HG03064 (cell line): ENCODE data around the gene ATP8A1.
"Not testable (repeated sequence)": the region's sequence is repeated elsewhere in the genome, so short reads cannot be mapped to it uniquely, and the experiment has no call there.

Experiments
- ATAC-seq: cut with Tn5 transposase; IDR thresholded peaks from one replicate; pipeline ENCODE4 v1.9.1; 2021; ENCODE audit warnings: low read depth; ENCODE audit not compliant: unreplicated experiment

ATP8A1 gene

DNA sequence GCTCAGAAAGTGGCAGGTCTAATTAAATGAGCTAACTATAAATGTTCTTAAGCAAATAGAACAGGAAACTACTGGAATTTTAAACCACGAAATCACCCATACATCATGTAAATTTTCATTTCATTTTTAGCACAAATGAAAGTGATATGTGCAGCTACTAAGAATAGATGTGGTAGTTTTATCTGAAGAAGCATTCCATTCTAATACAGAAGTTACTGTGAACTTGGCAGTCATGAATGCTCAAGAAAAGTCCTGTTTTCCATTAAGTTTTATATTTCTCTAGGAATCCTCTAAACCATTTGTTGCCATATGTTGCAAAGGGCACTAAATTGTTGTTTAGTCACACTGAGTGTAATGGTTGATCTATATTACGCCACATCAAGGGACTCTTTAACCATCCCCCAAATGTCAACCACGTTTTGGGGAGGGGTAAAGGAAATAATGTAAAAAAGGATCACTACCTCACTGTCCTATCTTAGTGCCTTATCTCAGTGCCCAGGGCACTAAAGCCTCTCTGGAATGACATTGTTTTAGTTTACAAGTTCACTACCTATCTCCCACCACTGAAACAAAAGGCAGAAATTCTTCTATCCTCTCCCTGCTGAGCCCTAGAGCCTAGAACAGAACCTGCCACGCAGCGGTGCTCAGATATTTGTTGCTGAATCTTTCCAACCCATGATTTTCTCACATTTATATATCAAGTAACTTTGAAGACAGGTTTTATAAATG, 141.6 kb downstream of the ATP8A1 start:
- no peak for ATAC-seq

DNA sequence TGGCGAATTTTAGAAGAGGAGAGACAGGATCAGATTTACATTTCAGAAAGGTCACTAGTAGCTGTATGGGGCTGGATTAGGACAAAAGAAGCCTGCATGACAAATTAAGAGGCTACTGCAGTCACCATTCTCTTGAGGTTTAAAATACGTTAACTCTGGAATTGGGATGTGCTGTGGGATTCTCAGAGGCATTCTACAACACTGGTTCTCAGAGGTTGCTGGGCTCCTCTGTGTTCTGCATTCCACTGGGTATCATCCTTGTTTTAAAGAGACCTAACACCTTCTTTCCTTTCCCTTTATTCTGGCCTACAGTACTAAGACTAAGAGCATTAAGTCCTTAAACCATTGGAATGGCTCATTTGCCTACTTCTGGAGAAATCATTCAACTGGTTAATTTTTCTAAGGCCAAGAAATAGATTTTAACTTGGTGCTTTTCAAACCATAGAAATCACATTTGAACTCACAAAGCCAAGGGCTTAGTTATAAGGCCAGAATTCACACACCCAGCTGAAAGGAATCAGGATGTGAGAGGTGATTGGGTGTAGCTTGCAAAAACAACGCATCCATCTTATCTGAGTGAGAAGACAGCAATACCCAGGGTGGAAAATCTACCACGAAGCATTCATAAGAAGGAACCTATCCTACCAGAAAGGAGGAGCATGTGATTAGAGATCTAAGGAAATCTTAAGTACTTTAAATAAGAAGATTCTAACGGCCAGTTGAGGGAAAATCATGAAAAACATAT, 143.0 kb downstream of the ATP8A1 start:
- ATAC-seq = no peak

DNA sequence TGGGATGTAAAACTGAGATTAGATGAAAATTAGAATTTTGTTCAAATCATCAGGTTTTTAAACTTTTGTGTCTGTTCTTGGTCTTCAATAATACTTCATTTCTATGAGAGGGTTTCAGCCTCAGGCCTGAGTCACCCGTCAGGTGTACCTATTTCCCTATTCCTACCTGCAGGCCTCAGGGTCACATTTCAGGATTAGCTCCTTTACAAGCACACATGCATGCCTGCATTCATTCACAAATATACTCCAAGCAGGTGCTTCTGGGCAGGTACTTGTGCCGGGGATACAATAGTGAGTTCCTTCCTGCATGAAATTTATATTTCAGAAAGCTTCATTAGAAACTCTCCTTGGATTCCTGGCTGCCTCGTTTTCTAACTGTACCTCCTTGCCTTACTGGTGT, 144.7 kb downstream of the ATP8A1 start:
- ATAC-seq = no peak

DNA sequence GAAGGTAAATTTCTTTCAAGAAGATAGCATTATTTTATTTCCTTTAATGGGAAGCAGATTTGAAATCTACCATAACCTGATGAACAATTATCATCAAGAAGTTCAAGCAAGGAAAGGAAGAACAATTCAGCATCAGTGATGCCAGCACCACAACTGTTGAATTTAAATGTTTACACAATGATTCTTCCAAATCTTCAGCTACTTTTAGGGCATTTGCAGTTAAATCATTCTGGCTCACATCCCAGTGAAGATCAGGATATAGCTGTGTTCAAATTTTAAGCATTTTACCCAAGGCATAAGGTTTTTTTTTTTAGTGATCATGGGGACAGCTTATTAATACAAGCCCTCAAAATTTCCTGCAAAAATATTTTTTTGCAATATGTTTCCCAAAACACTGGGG, 146.7 kb downstream of the ATP8A1 start:
- ATAC-seq = no peak

DNA sequence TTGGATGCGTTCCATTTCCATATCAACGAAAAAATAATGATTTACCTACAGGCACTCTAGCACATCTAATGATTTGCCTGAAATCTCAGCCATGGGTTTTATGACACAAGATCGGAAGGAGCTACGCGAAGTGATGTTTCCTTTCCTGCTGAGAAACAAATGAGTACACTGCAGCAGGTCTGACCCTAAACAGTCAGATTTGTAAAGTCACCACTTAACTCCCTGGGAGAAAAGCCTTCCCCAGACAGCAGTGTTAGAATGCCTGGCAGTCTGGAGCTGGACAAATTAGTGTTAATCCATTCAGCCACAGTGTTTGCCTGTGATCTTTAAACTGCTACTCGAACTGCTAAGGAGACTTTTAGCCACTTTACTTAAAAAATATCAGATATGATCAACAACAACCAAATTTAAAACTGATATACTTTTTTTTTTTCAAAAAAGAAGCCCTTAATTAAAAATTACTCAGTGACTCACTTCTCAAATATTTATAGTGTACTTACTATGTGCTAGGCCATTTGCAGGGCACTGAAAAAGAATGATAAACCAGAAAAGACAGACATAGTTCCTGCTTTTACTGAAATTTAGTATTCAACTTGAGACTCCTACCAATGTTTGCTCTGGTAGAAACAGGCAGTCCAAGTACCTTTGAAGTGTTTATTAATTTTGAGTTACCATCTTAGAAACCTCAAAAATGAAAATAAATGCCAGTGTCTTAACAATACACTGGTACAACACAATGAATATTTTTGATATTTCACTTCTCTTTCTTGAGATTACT, 155.1 kb downstream of the ATP8A1 start:
- no peak for ATAC-seq

DNA sequence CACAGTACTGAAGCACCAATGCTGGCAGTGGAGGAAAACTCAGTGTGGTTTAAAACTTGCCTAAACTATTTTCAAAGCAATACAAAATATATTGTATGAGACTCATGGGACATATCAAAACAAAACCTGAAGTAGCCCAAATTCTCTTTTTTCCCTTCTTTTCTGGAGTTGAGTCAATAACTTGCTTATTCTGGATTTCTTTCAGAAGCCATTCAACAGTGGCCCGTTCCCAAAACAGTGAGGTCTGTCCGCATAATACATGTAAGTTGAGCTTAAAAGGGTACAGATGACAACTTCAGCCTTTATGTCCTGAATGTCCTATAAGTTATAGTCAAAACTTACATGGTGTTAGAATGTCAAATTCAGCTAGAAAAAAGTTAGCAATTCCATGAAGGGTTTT, 158.9 kb downstream of the ATP8A1 start:
- no peak for ATAC-seq

DNA sequence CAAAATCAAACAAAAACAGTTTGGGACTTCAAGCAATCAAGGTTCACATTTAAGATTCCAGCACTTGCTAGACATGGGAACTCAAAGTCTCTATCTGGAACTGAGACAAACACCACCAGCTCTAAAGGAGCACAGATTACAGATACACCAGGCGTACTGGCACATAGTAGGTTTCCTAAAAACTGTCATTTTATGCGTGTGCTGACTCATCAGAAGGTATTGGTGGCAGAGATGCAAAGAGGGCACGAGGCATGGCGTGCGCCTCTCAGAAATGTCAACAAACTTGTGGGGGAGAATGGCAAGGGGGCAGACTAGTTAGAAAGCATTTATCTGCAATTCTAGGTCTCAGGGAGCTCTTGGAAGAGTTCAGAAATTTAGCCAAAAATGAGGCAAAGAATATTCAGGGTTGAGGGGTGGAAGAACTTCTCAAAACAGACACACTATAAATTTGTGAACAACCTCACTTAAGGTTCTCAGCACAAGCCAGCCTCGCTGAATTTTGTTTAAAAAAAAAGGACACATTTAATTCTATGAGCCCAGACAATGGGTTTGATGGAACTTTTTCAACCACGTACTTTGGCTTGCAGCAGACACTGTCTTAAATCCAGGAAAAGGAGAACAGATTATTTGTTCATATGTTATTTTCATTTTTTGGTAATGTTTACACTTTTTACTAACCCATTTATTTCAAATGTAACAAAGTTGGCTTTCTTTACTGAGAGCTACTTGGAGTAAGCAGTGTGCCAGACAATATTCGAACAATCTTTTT, 159.6 kb downstream of the ATP8A1 start:
- no peak for ATAC-seq

DNA sequence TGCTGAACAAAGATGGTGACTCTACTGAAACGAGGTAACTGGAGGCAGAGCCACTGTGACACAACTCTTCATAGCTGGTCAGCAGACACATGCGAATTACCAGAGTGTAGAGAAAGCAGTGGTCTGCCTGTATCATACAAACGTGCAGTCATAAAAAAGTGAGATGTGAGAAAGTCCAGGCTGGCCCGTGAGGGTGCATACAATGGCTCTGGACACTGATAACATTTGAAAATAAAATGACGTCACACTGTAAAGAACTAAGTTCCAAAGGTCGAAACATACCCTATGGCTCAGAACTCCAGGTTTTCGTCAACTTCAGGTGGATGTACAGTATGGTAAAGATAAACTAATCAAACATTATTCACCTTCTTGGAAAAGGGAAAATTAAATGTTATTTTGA, 163.9 kb downstream of the ATP8A1 start:
- no peak for ATAC-seq

DNA sequence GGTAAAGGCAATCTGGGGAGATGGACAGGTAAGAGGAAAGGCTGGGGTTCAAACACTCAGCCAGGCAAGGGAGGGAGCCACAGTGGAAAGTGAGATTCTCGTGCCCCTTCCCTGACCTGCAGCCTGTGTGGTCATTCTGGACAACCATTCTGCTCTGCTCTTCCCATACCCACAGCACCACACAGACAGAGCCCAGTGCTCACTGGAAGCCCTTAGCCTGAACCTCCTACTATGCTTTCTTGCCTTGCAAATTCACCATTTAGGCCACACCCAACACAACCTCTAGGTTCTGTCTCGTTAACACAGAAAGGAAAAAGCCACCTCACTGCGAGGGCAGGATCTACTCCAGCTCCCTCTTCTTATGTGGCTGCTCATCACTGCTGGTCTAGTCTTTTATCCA, 166.9 kb downstream of the ATP8A1 start:
- no peak for ATAC-seq

DNA sequence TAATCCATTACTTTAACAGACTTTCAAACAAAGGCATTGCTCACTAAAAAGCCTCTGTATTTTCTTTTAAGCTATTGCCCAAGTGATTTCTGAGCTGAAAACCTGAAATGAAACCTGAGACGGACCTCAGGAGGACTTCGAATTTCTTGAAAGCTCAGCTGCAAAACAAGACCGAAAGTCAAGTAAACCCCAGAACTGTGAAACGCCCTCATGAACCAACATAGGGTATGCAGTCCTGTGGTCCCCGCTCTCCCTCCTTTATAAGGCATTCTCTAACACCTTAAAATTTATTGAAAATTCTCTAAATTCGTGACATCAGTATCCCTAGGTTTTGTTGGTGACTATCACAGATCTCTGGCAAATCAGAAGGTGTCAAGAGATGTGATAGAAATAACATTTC, 167.8 kb downstream of the ATP8A1 start:
- ATAC-seq = peak; percentile 79

DNA sequence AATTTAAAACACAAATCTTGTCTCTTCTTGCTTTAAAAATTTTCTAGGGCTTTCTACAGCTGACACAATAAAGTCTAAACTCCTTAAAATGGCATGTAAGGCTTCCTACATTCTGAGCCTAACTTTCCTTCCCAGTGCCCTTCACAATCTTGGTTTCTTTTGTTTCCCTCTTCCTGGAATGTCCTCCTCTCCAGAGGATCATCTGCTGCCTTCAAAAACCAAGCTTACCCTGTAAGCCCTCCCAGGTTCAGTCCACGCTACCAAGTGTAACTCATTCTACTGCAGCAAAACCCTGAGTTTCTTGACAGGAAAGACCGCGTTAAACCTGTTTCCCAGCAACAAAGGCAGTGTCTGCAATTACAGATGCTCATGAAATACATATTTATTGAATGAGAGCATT, 168.4 kb downstream of the ATP8A1 start:
- ATAC-seq = no peak

DNA sequence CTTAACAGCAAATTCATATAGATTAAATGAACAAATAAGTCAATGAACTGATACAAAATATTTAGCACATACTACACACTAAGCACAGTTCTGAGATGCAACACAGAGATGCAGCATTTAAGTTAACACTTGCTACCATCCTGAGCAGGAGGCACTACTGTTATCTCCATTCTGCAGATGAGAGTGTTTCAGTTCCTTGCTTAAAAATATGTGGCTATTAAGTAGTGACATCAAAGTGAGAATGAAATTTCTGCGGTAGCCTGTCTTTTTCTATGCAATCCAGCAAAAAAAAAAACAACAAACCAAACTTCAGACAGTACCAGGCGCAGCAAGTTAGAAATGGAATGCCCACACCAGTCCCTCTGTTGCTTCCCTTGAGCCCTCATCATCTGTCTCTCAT, 168.8 kb downstream of the ATP8A1 start:
- peak; percentile 72 for ATAC-seq

DNA sequence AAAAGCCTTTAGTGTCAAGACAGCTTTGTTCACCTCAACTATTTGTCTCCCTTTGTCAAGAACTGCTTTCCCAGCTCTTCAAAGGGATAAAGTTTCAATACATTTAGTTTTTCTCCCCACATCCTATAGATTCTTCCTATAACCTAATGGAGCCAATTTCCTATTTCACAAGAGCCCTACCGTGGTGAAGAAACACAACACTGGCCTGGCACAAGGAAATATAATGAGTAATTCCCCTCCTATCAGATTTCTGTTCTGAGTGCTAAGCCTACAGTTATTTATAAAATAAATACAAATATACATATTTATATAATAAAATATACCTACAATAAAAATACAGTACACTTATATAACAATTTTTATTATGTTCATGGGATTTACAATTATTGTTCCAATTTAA, 169.7 kb downstream of the ATP8A1 start:
- no peak for ATAC-seq

DNA sequence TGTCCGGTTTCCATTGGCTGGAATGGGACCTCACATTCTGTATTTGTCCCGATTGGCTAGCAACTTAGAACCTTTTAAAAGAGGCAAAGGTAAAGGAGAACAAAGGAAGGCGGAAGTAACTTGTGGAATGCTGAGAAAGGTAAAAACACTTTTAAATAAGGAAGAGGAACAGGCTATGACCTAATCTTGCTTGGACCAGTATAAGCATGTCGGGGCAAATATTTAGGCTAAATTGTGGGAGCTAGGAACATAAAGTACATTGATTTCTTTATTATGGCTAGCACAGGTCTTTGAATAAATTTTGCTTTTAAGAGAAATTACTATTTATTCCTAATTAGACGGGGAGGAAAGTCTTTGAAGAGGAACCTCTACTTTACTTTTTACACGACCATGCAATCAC, 170.7 kb downstream of the ATP8A1 start:
- ATAC-seq = not testable (repeated sequence)

DNA sequence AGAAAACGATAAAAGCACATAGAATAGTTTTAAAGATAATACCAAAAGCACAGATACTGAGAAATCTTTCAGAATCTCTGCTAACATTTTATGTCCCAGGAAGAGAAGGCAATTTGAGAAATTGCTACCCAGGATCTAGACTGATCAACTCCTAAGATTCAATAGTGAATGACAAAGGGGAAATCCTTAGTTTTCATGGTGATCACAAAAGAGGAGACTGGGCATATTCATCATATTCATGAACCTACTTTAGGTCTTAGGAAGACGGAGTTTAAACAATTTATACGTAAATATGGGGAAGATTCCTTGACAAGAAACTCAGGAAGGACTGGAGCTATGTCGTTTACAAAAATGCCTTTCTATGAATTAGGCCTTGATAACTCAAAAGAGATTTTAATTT, 172.3 kb downstream of the ATP8A1 start:
- no peak for ATAC-seq

DNA sequence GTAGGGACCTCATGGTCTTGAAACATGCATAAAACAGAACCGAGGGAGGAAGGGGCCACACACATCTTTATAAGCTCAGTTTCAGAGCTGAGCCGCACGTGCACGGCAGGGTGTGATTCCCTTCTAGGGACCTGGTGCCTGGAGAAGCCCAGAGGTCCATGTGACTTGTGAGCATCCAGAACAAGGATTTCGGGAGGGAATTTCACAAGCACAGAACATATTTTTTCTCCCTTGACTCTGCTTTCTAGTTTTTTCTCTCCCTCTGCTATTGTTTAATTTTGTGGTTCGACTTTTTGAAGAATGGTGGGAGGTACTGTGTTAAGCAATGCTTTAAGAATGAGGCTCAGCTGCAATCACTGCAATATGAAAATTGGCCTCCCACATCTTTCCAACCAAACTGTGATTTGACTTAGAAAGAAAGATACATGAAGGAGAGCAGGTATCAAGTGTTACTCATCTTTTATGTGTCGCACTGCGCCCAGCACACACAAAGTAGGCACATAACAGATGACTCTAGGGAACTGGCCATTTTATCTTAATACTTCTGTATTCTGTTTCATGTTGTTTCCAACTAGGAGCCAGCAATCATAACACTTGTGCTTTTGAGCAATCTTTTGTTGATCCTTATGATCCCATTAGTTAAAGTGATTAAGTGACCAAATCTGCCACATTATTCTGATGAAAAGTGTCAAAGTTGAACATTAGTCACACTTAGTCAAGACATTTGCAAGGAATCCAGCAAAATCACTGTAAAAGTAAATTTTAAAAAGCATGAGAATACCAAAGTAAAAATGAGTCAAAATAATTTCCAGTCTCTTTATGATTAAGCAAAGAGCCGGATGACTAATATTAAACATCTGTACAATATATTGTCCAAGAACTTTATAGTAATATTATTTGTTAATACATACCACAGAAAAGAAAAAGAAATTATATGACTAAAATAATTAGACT, 173.2 kb downstream of the ATP8A1 start:
- ATAC-seq = no peak

DNA sequence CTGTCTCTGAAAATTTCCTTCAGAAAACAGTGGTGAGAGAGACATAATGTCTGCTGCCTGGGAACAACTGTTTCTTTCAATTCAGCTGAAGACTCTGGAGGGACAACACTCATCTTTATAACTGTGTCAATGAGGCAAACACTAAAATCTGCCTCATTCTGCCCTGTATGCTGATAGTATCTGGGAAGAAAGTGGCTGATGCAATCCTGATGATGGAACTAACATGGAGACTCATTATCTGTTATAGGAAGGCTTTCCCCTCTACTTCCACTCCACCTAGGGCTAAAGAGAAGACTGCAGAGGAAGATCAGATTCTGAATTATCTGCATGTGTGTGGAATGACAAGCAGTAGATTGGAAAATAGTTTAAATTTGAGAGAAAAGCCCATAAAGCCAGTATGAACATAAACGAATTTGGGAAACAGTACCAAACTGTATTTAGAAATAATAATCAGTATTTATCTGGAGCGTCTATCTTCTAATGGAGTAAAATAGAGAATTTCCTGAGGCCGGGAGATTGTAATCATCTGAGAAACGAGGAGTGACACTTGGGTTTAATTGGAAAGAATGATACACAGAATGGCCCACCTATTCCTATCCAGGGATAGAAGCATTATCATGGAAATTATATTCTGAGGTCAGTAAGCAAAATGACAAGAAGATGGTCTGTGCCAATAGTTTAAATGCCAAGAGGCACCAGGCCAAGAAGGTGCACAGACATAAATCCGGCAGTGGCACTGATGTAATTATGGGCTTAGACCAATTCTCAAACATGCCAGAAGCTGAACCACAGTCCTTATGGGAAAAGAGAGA, 174.2 kb downstream of the ATP8A1 start:
- ATAC-seq = no peak

DNA sequence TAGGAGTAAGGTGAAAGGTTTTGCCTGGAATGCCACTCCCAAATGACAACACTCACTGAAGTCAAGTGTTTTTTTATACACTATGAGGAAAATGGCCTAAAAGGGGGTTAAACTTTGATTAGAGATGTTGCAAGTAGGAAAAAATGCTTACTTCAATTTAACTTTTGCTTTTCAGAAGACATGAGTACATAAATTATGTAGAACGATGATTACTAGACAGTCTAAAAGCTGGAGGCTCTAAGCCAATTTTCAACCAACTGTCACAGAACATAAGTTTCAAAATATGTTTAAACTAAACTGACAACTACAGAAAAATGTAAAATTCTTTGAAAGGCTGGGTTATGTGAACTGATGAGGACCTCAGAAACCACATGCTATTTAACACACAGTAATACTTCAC, 176.2 kb downstream of the ATP8A1 start:
- no peak for ATAC-seq

DNA sequence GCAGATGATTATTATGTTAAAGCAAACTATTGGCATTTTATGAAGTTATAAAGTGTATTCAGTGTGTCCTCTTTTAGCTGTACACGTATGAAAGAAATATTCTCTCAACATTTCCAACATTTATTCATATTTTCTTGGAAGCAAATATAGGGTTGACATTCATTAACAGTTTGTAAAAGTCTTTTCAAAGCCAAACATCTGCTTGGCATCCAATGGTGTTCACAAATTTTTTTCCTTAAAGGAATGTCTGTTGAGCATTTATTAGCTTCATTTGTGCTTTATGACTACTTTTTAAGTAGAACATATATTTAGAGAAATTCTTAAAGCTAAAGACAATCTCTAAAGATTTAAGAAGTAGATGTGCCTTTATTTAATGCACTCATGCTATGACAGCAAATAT, 176.6 kb downstream of the ATP8A1 start:
- ATAC-seq = no peak
